DMS79 (cell line): ENCODE measurements around the gene NRGN.

Experiments
- DNase-seq: peaks from one replicate; lab custom pipeline; 2025; lab: John Stamatoyannopoulos, UW

NRGN gene

DNA sequence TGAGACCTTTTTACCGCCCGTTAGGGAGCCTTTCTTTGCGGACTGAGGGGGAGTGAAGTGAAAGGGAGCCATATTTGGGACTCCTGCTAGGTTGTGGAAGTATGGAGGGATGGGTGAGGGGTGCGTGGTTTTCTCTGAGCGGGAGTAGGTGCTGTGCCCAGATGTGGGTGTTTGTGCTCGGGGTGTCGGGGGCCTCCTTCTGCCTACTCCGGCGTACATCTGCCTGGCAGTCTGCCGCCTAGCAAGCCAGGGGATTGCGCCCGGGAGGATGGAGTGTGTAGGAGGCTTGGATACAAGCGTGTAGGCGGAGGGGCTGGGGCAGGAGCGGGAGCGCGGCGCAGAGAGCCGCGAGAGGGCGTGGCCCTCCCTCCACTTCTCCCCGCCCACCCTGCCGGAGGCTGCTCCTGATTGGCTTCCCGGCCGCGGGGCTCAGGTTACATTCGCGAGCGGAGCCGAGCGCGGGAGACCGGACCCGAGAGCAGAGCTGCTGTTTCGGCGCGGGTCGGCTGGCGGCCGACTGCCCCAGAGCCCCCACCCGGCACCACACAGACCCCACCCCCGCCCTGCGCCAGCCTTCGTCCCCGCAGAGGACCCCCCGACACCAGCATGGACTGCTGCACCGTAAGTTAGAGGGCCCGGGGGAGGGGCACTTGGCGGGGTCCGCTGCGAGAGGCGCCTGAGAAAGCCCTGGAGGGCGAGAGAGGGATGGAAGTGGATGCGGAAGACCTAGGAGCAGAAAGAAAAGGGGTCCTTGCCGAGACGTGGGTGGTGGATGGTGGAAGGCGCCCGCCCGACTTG lies at the start of gene NRGN:
Gene NRGN (plus strand): TSS at position 464 of the 798 bp plus-strand sequence. CDS start 143 bp downstream, at position 607.
- peak; percentile 82 for DNase-seq

- no peak for DNase-seq
Measured at GRCh38 chr11:124693142-124693541, 46.6 kb upstream of the NRGN start.

DNA sequence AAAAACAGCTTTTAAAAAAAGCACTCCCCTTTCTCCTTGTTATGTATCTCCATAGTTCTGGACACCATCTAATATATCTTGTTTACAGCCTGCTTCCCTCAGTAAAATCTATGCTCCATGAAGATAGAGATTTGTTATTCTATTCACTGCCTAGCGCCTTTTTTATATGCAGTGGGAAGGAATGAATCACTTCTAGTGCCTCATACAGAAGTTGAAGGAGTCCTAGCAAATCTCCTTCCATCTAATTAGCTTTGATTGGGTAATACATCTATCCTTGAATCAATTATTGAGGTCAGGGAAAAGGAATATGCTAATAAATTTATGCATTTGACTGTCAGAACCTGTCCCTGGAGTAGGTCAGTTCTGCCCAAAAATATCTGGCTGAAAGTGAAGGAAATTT lies 40.2 kb upstream of the NRGN start:
- DNase-seq, result no peak

DNA sequence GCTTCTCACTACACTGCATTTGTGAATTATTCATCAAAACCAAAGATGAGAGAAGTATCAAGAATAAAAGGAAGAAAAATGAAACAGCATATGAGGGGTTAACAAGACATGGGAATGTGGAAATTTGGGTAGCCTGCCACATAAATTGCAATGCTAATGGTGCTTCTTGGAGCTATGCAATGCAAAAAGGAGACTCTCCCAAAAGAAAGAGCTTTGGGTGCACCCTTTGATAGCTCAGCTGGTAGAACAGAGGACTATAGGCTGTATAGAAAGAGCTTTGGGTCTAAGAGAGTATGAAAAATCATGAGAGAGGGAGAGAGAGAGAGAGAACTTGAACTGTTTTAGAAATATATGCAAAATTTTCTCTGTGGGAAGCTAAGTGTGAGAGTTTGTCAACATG lies 39.7 kb upstream of the NRGN start:
- DNase-seq, result no peak

- no peak for DNase-seq
Measured at GRCh38 chr11:124707829-124708228, 31.9 kb upstream of the NRGN start.

DNA sequence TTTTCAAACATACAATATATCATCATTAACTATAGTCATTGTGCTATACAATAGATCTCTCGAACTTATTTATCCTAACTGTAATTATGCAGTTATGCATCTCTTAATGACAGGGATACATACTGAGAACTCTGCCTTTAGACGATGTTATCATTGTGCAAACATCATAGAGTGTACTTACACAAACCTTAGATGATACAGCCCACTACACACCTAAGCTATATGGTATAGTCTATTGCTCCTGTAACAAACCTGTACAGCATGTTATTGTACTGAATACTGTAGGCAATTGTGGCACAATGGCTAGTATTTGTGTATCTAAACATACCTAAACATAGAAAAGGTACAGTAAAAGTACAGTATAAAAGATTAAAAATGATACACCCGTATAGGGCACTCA lies 27.4 kb upstream of the NRGN start:
- DNase-seq, result no peak

DNA sequence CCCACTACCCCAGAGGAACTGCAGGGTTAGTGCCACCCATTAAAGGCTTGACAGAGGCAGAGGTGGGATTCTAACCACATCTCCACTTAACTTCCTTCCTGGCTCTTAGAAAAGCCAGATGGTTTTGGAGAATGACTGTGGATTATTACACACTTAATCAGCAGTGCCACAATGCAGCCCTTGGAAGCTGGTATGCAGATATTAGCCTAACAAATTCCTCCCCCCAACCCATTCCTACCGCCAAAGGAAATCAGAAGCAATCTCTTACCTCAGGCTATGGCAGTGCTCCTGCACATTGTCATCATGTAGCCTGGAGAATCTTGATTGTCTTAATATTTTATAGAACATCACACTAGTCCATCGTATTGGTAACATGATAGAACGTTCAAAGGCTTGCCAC lies 23.2 kb upstream of the NRGN start:
- DNase-seq, result no peak

GRCh38 chr11:124717421-124717785 lies 22.3 kb upstream of the NRGN start:
- no peak for DNase-seq

DNA sequence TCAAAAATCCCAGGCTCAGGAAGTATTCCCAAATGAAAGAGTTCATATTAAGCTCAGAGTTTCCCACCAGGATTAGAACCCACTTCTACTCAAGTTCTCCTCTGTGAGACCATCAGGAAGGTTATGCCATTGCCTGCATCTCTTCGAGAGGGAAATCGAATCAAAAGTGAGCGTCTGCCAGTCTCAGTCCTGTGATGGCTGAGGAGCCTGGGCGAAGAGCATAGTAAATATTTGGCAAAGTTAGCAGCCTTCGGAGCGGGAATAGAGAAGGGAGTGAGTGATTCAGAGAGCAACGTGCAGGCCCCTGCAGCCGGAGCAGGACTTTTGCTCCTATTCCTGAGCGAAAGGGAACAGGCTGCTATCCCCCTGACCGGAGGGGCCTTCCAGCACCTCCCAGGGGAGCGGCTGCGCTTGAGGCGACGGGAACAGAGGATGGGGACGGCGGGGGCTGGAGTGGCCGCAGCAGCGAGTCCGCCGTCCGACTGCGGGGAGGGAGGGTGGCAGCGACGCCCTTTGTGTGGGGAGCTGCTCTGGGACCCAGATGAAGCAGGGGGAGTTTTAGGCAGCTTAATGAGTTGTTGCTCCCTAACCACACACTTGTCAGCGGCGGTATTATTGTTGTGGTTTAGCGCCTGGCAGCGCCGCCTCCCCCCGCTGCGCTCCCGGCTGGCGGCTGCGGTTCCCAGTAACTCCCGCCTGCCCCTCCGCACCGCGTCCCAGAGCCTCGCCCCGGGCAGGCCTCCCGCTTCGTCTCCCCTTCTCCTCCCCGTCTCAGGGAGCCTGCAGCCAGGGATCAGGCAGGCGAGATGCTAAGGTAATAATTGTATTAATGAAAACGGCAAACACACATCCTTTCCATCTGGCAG lies 21.7 kb upstream of the NRGN start:
- peak; percentile 11 for DNase-seq

GRCh38 chr11:124718801-124719200 lies 20.9 kb upstream of the NRGN start:
- DNase-seq, result no peak

GRCh38 chr11:124719534-124719933 lies 20.2 kb upstream of the NRGN start:
- DNase-seq, result no peak

DNA sequence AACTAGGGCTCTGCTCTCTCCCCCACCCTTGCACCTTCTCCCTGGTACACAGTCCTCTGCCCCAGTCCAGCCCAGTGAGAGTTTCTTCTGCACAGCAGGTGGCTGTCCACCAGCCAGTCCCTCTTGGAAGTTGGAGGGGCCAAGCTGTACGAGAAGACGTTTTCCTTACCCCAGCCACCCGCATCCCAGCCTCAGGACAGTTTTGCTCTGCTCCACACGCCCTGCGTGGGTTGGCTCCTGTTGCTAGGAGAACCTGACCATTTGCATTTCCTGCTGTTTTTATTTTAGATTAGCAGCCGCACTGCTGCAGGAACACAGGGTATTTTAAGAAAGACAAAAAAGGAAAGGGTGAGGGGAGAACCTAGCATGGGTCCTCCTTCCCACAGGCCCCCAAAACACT lies 17.6 kb upstream of the NRGN start:
- no peak for DNase-seq

GRCh38 chr11:124724979-124725718 lies 14.6 kb upstream of the NRGN start:
- DNase-seq, result no peak

DNA sequence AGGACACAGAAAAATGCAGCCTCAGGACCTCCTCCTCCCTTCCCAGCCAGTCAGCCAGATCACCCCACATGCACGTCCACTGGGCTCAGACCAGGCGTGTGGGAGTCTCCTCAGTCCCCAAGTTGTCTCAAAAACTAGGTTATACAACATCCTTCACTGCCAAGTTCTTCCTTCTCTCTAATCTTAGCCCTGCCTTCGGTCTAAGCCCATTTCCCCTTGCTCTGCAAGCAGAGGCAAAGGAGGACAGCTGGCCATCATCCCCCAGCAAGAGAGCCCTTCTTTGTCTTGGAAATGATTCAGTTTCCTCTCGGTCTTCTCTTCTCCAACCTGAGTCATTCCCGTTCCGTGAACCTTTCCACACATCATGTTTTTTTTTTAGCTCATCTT lies 14.0 kb upstream of the NRGN start:
- DNase-seq, result no peak

- DNase-seq, result no peak
Measured at GRCh38 chr11:124727474-124727873, 12.3 kb upstream of the NRGN start.

DNA sequence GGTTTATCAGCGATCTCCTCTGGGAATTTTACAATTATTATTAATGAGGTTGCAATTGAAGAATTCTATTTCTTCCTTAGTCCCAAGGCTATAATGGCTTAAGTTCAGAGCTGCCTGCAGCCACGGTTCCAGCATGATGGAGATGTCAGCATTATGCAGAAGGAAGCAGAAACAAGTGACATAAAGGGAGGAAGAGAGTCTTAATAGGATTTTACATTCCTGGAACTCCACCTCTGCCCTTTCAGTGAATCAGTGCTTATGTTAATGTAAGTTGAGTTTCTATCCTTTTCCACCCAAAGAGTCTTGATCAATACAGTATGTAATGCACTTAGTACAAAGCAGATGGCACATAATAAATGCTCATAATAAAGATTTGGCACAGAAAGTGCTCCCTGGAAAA lies 11.6 kb upstream of the NRGN start:
- no peak for DNase-seq

DNA sequence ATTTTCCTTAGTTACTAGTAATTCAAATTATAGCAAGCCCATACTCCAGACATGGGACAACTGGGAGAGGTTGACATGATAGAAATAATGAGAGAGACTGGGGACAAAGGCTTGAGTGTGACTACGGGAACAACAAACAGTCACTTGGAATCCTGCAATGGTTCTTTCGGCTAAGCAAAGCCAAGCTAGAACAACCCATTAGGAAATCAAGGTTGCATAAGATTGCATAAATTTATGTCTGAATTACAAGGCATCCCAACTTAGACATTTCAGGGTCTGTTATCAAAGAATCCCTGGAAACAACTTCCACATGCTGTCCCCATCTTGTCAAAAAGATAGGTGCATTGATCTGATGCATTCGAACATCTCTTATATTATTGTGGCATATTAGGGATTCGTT lies 10.2 kb upstream of the NRGN start:
- no peak for DNase-seq

GRCh38 chr11:124732230-124732629 lies 7.5 kb upstream of the NRGN start:
- no peak for DNase-seq

- no peak for DNase-seq
Measured at GRCh38 chr11:124736736-124737135, 3.0 kb upstream of the NRGN start.

DNA sequence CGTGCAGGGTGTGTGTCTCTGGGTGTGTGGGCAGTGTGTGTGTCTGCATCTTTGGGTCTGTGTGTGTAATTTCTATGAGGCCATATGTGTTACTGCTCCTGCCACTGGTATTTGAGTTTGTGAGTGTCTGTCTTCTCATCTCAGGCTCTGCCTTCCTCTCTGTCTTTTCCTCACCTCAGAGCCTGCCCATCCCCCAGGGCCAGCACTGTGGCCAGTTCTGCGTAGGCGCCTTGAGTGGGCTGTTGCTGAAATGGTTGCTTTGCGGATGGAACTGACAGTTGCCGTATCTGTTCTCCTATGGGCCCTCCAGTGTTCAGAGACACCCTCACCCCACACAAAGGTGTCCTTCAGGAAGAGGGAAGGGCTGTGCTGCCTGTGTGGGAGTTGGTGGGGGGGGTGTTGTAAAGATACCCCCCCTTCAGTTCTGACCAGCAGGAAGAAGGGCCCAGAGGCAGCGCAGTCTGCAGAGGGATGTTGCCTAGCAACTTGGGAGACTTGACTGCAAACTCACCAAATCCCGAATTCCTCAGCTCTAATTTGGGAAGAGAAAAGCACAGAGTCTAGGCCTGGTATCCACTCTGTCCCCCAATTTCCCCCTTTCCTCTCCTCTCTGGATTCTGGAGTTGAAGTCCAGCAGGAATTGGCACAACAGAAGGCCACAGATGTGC lies 2.0 kb upstream of the NRGN start:
- DNase-seq, result no peak

DNA sequence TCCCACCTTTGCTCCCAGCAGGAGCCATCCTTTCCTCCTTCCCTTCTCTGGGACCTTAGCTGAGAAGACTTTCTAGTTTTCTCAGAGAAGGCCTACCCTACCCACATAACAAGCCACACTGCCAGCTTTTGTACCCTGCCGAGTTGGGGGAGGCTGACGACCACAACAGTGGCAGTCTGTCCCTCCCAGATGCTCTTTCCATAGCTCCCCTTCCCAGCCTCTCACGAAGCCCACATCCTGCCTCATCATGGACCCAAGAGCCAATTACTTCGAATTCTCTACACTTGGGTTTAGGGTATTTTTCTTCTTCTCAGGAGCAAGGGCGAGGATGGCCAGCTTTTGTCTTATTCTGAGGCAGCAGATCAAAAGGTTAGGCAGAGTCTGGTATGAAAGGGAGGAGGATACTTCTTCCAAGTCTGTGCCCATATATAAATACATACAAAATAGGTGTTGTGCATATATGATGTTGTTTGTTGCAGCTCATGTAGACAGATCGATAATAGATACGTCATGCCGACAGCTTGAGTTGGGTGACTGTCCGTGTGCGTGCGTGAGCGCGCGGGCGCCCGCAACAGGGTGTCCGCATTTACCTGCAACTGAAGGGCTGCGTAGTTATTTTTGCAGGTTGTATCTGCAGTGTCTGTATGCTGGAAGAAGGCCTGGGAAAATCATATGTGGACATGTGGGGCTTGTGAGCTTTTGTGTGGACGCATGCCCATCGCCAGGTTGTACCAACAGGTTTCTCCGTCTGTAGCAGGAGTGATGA lies 846 bp upstream of the NRGN start:
- DNase-seq, result no peak
